Endothelial cell of umbilical vein (primary cell): Measurements from ENCODE around the gene ZNHIT2. TPM values are rescaled to one million over a fixed set of nuclear protein-coding genes. Genes with fewer than 3 reads are reported as not detected.

Experiments used
- BruUV-seq: library from RNA; stranded (reverse); fragments of 400-500 nt; replicated peaks from 2 replicates; lab custom pipeline; 2021; lab: Mats Ljungman, UMichigan
- CTCF ChIA-PET: fragments of 300-600, 350-600 bp; sonication (Branson Sonifier 250); formaldehyde crosslinking; loops from one replicate; lab custom pipeline; 2021; ENCODE audit warnings: antibody characterized with exemption, inconsistent platforms; lab: Charles Lee
- POLR2A ChIA-PET: fragments of 300-600, 350-600 bp; sonication (Branson Sonifier 250); formaldehyde crosslinking; loops from one replicate; lab custom pipeline; 2021; ENCODE audit warnings: antibody characterized with exemption, inconsistent platforms; lab: Charles Lee
- DNase-seq: peaks from one replicate; pipeline ENCODE4 v3.0.0-alpha.2; 2011; ENCODE audit warnings: low read depth, low spot score
- FAIRE-seq: peaks from 2 replicates; lab custom pipeline; 2011; peaks lifted over from hg19 to GRCh38; lab: Jason Lieb, UNC
- H2AFZ ChIP-seq: 2 replicates; pipeline ENCODE4 v1.6.0; 2012; ENCODE audit warnings: low read depth, low read length, control low read depth, inconsistent platforms
- H3K27ac ChIP-seq: 2 replicates; pipeline ENCODE4 v1.5.1; 2011; ENCODE audit warnings: low read depth, mild to moderate bottlenecking, control low read depth, low read length, moderate library complexity; ENCODE audit not compliant: insufficient read depth
- H3K27me3 ChIP-seq, 2 experiments: 2 replicates each; pipeline versions ENCODE4 v1.6.0 to v1.6.1; 2011; ENCODE audit warnings: low read length in 2 of 2, mixed read lengths in 1 of 2; ENCODE audit not compliant: control insufficient read depth in 2 of 2, insufficient read depth in 2 of 2
- H3K36me3 ChIP-seq, 2 experiments: 2 replicates in 1 of 2; 3 replicates in 1 of 2; pipeline ENCODE4 v1.5.1; 2011; ENCODE audit warnings: low read length in 2 of 2, mild to moderate bottlenecking in 1 of 2, moderate library complexity in 1 of 2; ENCODE audit not compliant: control insufficient read depth in 2 of 2, insufficient read depth in 2 of 2; ENCODE audit errors: extremely low read depth in 1 of 2
- H3K4me1 ChIP-seq: 3 replicates; pipeline ENCODE4 v1.5.1; 2011; ENCODE audit warnings: mild to moderate bottlenecking, low read length; ENCODE audit not compliant: control insufficient read depth, insufficient read depth; ENCODE audit errors: extremely low read depth
- H3K4me2 ChIP-seq: 2 replicates; pipeline ENCODE4 v1.6.1; 2011; ENCODE audit warnings: low read length, control low read depth, mixed read lengths; ENCODE audit not compliant: insufficient read depth
- H3K4me3 ChIP-seq, 3 experiments: fragments of 200-600 bp in 1 of 3; sonication (generic), shearing (Covaris generic) in 1 of 3; replicated peaks in 1 of 3; 2 replicates each; pipeline ENCODE4 v1.5.1; 2011 to 2016; ENCODE audit warnings: control low read depth in 3 of 3, low read length in 3 of 3, mild to moderate bottlenecking in 2 of 3, inconsistent platforms in 1 of 3, low read depth in 1 of 3, moderate library complexity in 1 of 3; ENCODE audit not compliant: insufficient read depth in 1 of 3
- H3K79me2 ChIP-seq: 2 replicates; pipeline ENCODE4 v1.6.0; 2012; ENCODE audit warnings: low read length, inconsistent platforms; ENCODE audit not compliant: control insufficient read depth, insufficient read depth
- H3K9ac ChIP-seq: replicated peaks from 2 replicates; pipeline ENCODE3; 2011; ENCODE audit warnings: low read length, control low read depth; ENCODE audit not compliant: insufficient read depth; ENCODE audit errors: extremely low read depth
- H3K9me1 ChIP-seq: replicated peaks from 3 replicates; pipeline ENCODE4 v1.6.0; 2011; ENCODE audit warnings: mild to moderate bottlenecking, low read length; ENCODE audit not compliant: control insufficient read depth, insufficient read depth; ENCODE audit errors: extremely low read depth
- H3K9me3 ChIP-seq: replicated peaks from 2 replicates; pipeline ENCODE4 v1.5.1; 2012; ENCODE audit warnings: low read length, inconsistent platforms; ENCODE audit not compliant: control insufficient read depth, insufficient read depth
- H4K20me1 ChIP-seq: replicated peaks from 2 replicates; pipeline ENCODE3; 2011; ENCODE audit warnings: mild to moderate bottlenecking, low read length; ENCODE audit not compliant: control insufficient read depth, insufficient read depth; ENCODE audit errors: extremely low read depth
- CTCF ChIP-seq, 2 donors: IDR thresholded peaks; 1 replicate in 1 of 2; 2 replicates in 1 of 2; pipeline ENCODE4 v1.5.1; 2011; ENCODE audit warnings: low read length in 2 of 2, mild to moderate bottlenecking in 2 of 2, moderate library complexity in 2 of 2, control low read depth in 1 of 2, inconsistent platforms in 1 of 2, low read depth in 1 of 2; ENCODE audit not compliant: insufficient read depth in 1 of 2; ENCODE audit errors: extremely low read depth in 1 of 2
- EZH2 ChIP-seq: IDR thresholded peaks from 2 replicates; pipeline ENCODE4 v1.6.1; 2012; ENCODE audit warnings: borderline replicate concordance, low read depth, mild to moderate bottlenecking, moderate library complexity, low read length, inconsistent platforms; ENCODE audit not compliant: severe bottlenecking
- FOS ChIP-seq: IDR thresholded peaks from 2 replicates; pipeline ENCODE4 v1.6.1; 2011; ENCODE audit warnings: mild to moderate bottlenecking, low read length, moderate library complexity, borderline replicate concordance; ENCODE audit not compliant: insufficient read depth
- GATA2 ChIP-seq: IDR thresholded peaks from 2 replicates; pipeline ENCODE4 v1.7.0; 2011; ENCODE audit warnings: low read depth, mild to moderate bottlenecking, moderate library complexity, mixed read lengths, low read length; ENCODE audit not compliant: insufficient read length, insufficient read depth
- JUN ChIP-seq: IDR thresholded peaks from 2 replicates; pipeline ENCODE4 v1.6.1; 2011; ENCODE audit warnings: borderline replicate concordance, low read depth; ENCODE audit not compliant: insufficient read length, insufficient read depth
- MAX ChIP-seq: IDR thresholded peaks from 2 replicates; pipeline ENCODE4 v1.6.1; 2011; ENCODE audit not compliant: insufficient read depth, insufficient read length
- MYC ChIP-seq: IDR thresholded peaks from one replicate; pipeline ENCODE4 v1.6.1; 2011; ENCODE audit warnings: mild to moderate bottlenecking, low read depth, low read length
- POLR2A ChIP-seq: IDR thresholded peaks from 2 replicates; pipeline ENCODE4 v1.6.1; 2012; ENCODE audit warnings: low read depth, mild to moderate bottlenecking, control low read depth, low read length
- POLR2AphosphoS5 ChIP-seq: IDR thresholded peaks from 2 replicates; pipeline ENCODE4 v1.6.1; 2012; ENCODE audit warnings: low read depth, mild to moderate bottlenecking, control low read depth, low read length, moderate library complexity; ENCODE audit not compliant: insufficient read depth
- dilution Hi-C: fragments of 300-500 bp; cut with MboI; formaldehyde crosslinking; loops from one replicate; pipeline ENCODE4 v1.15.0; 2019; ENCODE audit warnings: low sequenced_read_pairs; ENCODE audit not compliant: extremely low pct_ligation_motif_present
- intact Hi-C: fragments of 100-400 bp; cut with micrococcal nuclease; formaldehyde crosslinking; loops from one replicate; pipeline ENCODE4 v1.10.0; 2022
- polyA plus RNA-seq, 4 experiments: library from polyadenylated mRNA; depleted of rRNA in 3 of 4; stranded (reverse) in 3 of 4; unstranded in 1 of 4; fragments of >200 nt; gene quantifications; 2 replicates each; pipeline versions ENCODE4 v1.2.1 to v1.2.3, GENCODE V29; 2011 to 2012; ENCODE audit warnings: missing spikeins in 1 of 4
- total RNA-seq: library from RNA; stranded (reverse); gene quantifications from 2 replicates; pipeline ENCODE4 v1.2.3, GENCODE V29; 2021

ZNHIT2 gene
- total and polyA plus RNA-seq, 2 donors (not counting 3 experiments of a cell fraction or from before 2014, with no cell fraction given), result 7.1 to 9.0 TPM

- DNase-seq, result no peak
- dilution Hi-C loops (no loop called here), intact Hi-C loops (no loop called here)
- Histone ChIP-seq H3K9me1 (no peaks in the 10 kb centered on the region), H3K9me3 (no peaks in the 10 kb centered on the region), H3K4me3 (no peak overlapping the region), H2AFZ (no peak overlapping the region), H3K79me2 (no peaks in the 10 kb centered on the region), H4K20me1 (no peaks in the 10 kb centered on the region), H3K27ac (no peak overlapping the region), H3K4me2 (no peak overlapping the region), H3K9ac (no peak overlapping the region), H3K4me1 (no peaks in the 10 kb centered on the region), H3K36me3 (no peaks in the 10 kb centered on the region), H3K27me3 (peaks cover 2 to 4% of the 10 kb centered on the region in 2 experiments)
- no TSS peak for BruUV-seq
- POLR2A ChIA-PET, result interaction anchor here (0.6 kb wide), 1 partner anchor 8 kb away, joined by 4 read pairs; no protein-coding TSS in a partner anchor
- no peak for FAIRE-seq
- CTCF ChIA-PET, result interaction anchor here (1.0 to 1.4 kb wide), 2 partner anchors 8 to 22 kb away, joined by 3 to 4 read pairs; no protein-coding TSS in a partner anchor
- TF ChIP-seq EZH2 (no peak), POLR2A (no peak), JUN (no peak)
These were observed 39.4 kb upstream of the ZNHIT2 start for GRCh38 chr11:65156926-65157325.

GRCh38 chr11:65156256-65156655, 38.8 kb upstream of the ZNHIT2 start:
- H3K4me2 ChIP-seq, result no peak overlapping the region
- no peak overlapping the region for H3K27ac ChIP-seq
- H3K9me3 ChIP-seq, result no peaks in the 10 kb centered on the region
- H3K9me1 ChIP-seq, result no peaks in the 10 kb centered on the region
- ChIA-PET POLR2A (interaction anchor here (0.6 kb wide), 1 partner anchor 8 kb away, joined by 4 read pairs; no protein-coding TSS in a partner anchor), CTCF (interaction anchor here (1.0 to 1.4 kb wide), 2 partner anchors 9 to 22 kb away, joined by 3 to 4 read pairs; no protein-coding TSS in a partner anchor)
- H3K4me3 ChIP-seq, result no peak overlapping the region
- H3K9ac ChIP-seq, result no peak overlapping the region
- no peak overlapping the region for H2AFZ ChIP-seq
- H3K79me2 ChIP-seq, result no peaks in the 10 kb centered on the region
- intact Hi-C loops, result no loop called here
- no peaks in the 10 kb centered on the region for H3K36me3 ChIP-seq
- peaks cover 2 to 5% of the 10 kb centered on the region in 2 experiments for H3K27me3 ChIP-seq
- TF ChIP-seq POLR2A, result no peak
- no peak for TF ChIP-seq JUN
- no peak for TF ChIP-seq GATA2
- TF ChIP-seq FOS, result no peak
- no peak for TF ChIP-seq POLR2AphosphoS5
- TF ChIP-seq CTCF (IDR thresholded peaks at IDR 0.05; ENCODE audit: extremely low read depth in 1 of 2, insufficient read depth in 1 of 2, low read depth in 1 of 2, low read length in 2 of 2), result no peak
- no peak for TF ChIP-seq MYC
- no peak for TF ChIP-seq MAX
- TF ChIP-seq EZH2, result no peak
- H3K4me1 ChIP-seq, result no peaks in the 10 kb centered on the region
- DNase-seq (no peak), FAIRE-seq (no peak)
- dilution Hi-C loops, result no loop called here
- H4K20me1 ChIP-seq, result no peaks in the 10 kb centered on the region
- no TSS peak for BruUV-seq
